NCI-H2227 treated with DMSO at 0.1 percent for 48 hours (cell line): Measurements from ENCODE around the gene ZFP57.
"Not testable (repeated sequence)": the region's sequence is repeated elsewhere in the genome, so short reads cannot be mapped to it uniquely, and the experiment has no call there.

Source experiments
- DNase-seq: peaks from one replicate; lab custom pipeline; 2025; lab: John Stamatoyannopoulos, UW

The ZFP57 gene

GRCh38 chr6:29696147-29697125 is 15.5 kb upstream of the ZFP57 start:
- DNase-seq: no peak

- no peak for DNase-seq
Measured at GRCh38 chr6:29694637-29695036, 13.7 kb upstream of the ZFP57 start.

GRCh38 chr6:29685718-29686326 is 4.9 kb upstream of the ZFP57 start:
- no peak for DNase-seq

GRCh38 chr6:29681811-29682210 is 859 bp upstream of the ZFP57 start:
- no peak for DNase-seq

- DNase-seq: no peak
Measured at GRCh38 chr6:29680416-29680815, 536 bp downstream of the ZFP57 start.

- DNase-seq: no peak
Measured at GRCh38 chr6:29679962-29680361, 990 bp downstream of the ZFP57 start.

GRCh38 chr6:29678114-29678513 is 2.8 kb downstream of the ZFP57 start:
- DNase-seq: no peak

- no peak for DNase-seq
Measured at GRCh38 chr6:29676981-29677601, 3.9 kb downstream of the ZFP57 start.

GRCh38 chr6:29675561-29675960 is 5.4 kb downstream of the ZFP57 start:
- DNase-seq: no peak

- DNase-seq: no peak
Measured at GRCh38 chr6:29674008-29674407, 6.9 kb downstream of the ZFP57 start.

- DNase-seq: no peak
Measured at GRCh38 chr6:29673161-29673560, 7.8 kb downstream of the ZFP57 start.

- DNase-seq: not testable (repeated sequence)
Measured at GRCh38 chr6:29672116-29672515, 8.8 kb downstream of the ZFP57 start.

GRCh38 chr6:29671026-29671425 is 9.9 kb downstream of the ZFP57 start:
- no peak for DNase-seq

GRCh38 chr6:29667158-29667557 is 13.8 kb downstream of the ZFP57 start:
- DNase-seq: no peak

- no peak for DNase-seq
Measured at GRCh38 chr6:29666826-29667130, 14.2 kb downstream of the ZFP57 start.

GRCh38 chr6:29665942-29666825 is 14.8 kb downstream of the ZFP57 start:
- DNase-seq: no peak

- DNase-seq: no peak
Measured at GRCh38 chr6:29663300-29664042, 17.5 kb downstream of the ZFP57 start.

GRCh38 chr6:29661502-29662141 is 19.3 kb downstream of the ZFP57 start:
- DNase-seq: not testable (repeated sequence)

- no peak for DNase-seq
Measured at GRCh38 chr6:29661071-29661470, 19.9 kb downstream of the ZFP57 start.

GRCh38 chr6:29656798-29657197 is 24.2 kb downstream of the ZFP57 start, which contains the start of gene MOG:
Gene MOG (plus strand): TSS chr6:29657092. CDS start chr6:29657210, 118 bp downstream.
- DNase-seq: no peak

- DNase-seq: no peak
Measured at GRCh38 chr6:29656157-29656556, 24.8 kb downstream of the ZFP57 start.
